ENCODE measurements around the gene SIM1. TPM values are rescaled to one million over a fixed set of nuclear protein-coding genes. Genes with fewer than 3 reads are reported as not detected.
A peak's percentile ranks its signal among the peaks of the same experiment; 100 is the strongest.

The SIM1 gene
- total RNA-seq, 1 experiment from 2014 or later: 1.6 TPM

DNA sequence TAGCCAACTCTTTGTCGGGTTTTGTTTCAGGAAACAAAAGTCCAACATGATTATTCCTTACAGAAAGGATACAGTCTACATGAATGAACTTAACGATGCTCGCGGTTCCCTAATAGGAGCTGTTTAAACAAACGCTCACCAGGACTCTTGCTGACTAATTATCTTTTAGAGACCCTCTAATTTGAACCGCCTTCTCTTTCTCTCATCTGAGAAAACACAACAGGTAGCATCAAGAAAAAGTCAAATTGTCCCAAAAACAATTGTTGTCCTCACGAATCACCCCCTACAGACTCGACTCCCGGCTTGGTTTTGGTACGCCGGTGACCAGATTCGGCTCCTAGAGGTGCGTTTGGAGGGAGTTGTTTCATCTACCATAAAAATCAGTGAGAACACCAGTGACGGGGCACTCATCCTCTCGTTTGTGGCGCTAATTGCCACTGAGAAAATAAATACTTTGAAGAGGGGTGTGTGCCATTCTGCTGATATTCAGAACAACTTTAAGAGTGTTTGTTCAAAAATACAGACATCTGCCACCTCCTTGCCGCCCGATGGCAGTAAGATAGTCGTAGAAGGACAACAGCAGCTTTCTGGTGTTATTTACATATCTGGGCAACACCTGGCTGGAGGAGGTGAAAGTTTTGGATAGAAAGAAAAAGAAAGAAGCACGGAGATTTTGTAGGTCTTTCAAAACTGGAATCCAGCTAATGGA, 1.1 kb upstream of the SIM1 start:
- Histone ChIP-seq H3K27me3 (replicated peaks) (no peaks in the 10 kb centered on the region), H3K9me3 (replicated peaks) (no peaks in the 10 kb centered on the region), H3K4me3 (peak overlapping the region; percentile 53), H3K36me3 (no peaks in the 10 kb centered on the region), H3K27ac (peak overlapping the region; percentile 64), H3K4me1 (replicated peaks) (peaks cover 22% of the 10 kb centered on the region)
- no peak for DNase-seq (ENCODE audit: low read depth in 1 of 2, low spot score in 2 of 2)

DNA sequence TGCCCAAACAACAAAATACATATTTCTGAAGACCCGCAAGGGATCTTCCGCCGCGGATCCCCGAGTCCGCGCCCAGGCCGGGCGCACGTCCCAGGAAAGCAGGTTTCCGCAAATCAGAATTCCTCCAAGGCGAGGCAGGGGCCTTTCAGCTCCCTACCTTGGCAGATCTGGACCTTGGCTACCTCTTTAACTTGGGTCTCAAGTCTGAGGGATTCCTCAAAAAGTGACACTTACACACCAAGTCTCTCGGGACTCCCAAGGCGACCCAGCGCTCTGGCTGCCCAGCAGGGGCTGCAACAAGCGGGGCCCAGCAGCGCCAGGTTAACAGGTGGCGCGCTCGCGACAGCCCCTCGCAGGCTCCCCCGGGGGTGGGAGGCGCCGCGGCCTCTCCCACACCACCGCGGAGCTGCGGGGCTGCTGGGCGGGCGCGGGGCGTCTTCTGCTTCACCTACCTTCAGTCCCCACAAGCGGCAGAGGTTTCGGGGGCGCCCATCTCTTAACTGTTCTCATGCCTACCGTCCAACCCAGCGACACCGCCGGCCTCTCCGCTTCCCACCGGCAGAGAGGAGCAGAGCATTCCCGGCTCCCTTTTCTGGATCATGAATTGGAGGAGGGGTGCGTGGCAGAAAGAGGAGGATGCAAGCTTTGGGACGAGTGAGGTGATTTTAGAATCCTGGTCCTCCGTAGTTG, 414 bp downstream of the SIM1 start:
- no peaks in the 10 kb centered on the region for H3K27me3 ChIP-seq (replicated peaks)
- DNase-seq (ENCODE audit: low read depth in 1 of 2, low spot score in 2 of 2): no peak
- no peak overlapping the region for H3K27ac ChIP-seq
- H3K9me3 ChIP-seq (replicated peaks): no peaks in the 10 kb centered on the region
- H3K4me1 ChIP-seq (replicated peaks): peaks cover 19% of the 10 kb centered on the region
- H3K36me3 ChIP-seq: no peaks in the 10 kb centered on the region; the same call in 1 of the 2 replicates
- H3K4me3 ChIP-seq: peak overlapping the region; percentile 53

DNA sequence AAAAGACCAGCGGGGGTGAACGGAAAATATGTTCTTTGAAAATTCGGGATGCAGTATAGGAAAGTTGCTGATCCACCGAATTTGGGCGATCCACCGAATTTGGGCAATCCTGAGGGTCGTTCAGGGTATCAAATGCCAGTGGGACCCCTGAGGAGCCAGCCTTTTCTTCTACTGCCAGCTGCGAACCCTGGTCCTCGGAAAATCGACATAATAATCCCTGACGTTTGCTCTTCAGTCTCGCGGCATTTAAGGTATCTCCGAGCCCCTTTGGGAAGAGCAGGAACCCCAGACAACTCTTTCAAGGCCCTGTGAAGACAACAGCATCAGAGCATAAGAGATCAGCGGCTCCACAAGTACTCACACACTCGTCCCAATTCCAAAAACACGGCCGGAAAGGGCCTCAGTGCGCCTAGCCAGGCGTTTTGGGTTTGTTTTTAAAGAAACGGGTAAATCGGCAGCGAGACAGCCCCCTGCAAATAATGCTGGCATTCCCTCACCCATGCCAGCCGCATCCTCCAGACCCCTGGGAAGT, 1.0 kb downstream of the SIM1 start:
- Histone ChIP-seq H3K9me3 (replicated peaks) (no peaks in the 10 kb centered on the region), H3K36me3 (no peaks in the 10 kb centered on the region; the same call in 1 of the 2 replicates), H3K4me3 (no peak overlapping the region; the same call in 1 of the 2 replicates), H3K27me3 (replicated peaks) (no peaks in the 10 kb centered on the region), H3K4me1 (replicated peaks) (peaks cover 19% of the 10 kb centered on the region), H3K27ac (no peak overlapping the region)
- no peak for DNase-seq (ENCODE audit: low read depth in 1 of 2, low spot score in 2 of 2)

DNA sequence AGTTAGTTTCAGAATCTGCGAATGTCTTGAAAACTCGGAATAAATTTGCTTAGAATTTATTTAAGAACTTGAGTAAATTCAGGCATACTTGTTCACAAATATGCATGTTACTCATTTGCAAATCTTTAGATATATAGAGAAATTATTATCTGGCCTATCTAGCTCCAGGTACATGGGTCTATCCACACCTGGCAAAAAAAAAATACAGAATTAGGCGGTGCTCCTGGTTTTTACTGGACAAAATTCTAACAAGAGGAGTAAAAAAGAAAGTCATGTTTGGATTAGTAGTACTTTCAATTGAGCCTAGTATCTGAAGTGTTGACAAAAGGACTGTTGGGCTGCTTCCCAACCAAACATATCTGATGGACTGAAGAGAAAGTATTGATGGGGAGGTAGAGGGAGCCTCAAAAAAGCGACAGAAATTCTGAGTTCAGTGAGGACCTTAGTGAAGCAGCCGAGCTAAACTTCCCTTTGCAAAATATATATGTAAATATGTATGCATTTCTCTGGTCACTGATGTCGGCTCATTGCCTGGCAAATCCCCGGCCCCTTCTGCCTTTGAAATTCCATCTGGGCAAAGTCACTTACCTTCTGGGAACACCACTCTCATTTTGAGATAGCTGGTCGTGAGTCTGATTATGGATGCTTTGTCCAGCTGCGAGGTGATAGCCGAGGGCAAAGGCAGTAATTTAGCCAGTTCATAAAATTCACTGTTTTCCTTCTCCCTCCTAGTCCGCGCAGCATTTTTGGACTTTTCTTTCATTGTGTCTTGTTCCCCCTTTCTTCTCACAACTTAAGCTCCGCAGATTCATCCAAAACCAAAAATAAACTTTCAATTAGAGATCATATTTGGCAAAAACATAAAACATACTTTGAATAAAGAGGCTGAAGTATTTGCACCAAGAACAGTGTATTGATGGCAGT, 1.8 kb downstream of the SIM1 start:
- Histone ChIP-seq H3K4me3 (no peak overlapping the region), H3K9me3 (replicated peaks) (no peaks in the 10 kb centered on the region), H3K36me3 (no peaks in the 10 kb centered on the region; the same call in 1 of the 2 replicates), H3K4me1 (replicated peaks) (peaks cover 19% of the 10 kb centered on the region), H3K27me3 (replicated peaks) (no peaks in the 10 kb centered on the region), H3K27ac (peak overlapping the region; percentile 66; the same call in 1 of the 2 replicates)
- DNase-seq (ENCODE audit: low read depth in 1 of 2, low spot score in 2 of 2): no peak

DNA sequence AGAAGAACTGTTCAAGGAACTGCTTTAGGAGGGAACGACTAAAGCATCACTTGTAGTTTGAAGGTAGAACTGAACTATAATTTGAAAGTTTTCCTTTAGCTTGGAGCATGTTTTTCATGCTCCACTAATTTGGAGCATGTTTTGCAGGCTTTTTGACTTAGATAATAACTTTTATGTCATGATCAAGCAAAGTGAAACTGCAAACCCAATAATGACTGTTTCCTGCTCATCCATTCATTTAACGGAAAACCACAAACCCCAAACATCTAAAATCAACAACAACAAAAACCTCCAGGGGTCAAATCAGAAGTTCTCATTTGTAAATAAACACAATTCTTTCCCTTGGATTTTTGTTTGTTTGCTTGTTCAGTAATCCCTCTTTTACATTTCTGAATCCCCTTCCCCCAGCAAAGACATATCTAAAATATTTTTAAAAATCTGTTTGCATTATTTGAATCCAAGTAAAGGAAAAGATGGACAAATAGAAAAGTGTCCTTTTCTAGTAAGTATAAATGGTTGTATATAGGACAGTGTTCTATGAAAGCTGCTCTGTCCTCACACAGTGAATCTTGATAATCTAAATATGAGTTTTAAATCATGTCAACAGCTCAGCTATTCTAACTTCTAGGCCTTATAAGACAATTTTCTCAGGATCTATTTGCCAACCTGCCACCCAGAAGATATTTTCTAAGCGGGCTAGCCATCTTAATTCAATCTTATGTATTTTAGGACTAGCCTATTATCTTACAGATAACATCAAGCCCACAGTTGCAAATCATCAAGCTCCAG, 2.6 kb downstream of the SIM1 start:
- H3K4me3 ChIP-seq: peak overlapping the region; percentile 49
- H3K9me3 ChIP-seq (replicated peaks): no peaks in the 10 kb centered on the region
- H3K27me3 ChIP-seq (replicated peaks): no peaks in the 10 kb centered on the region
- H3K36me3 ChIP-seq: no peaks in the 10 kb centered on the region; the same call in 1 of the 2 replicates
- H3K4me1 ChIP-seq (replicated peaks): peaks cover 19% of the 10 kb centered on the region
- H3K27ac ChIP-seq: peak overlapping the region; percentile 66
- peak in 1 of 2 experiments; percentile 68 for DNase-seq (ENCODE audit: low read depth in 1 of 2, low spot score in 2 of 2)

DNA sequence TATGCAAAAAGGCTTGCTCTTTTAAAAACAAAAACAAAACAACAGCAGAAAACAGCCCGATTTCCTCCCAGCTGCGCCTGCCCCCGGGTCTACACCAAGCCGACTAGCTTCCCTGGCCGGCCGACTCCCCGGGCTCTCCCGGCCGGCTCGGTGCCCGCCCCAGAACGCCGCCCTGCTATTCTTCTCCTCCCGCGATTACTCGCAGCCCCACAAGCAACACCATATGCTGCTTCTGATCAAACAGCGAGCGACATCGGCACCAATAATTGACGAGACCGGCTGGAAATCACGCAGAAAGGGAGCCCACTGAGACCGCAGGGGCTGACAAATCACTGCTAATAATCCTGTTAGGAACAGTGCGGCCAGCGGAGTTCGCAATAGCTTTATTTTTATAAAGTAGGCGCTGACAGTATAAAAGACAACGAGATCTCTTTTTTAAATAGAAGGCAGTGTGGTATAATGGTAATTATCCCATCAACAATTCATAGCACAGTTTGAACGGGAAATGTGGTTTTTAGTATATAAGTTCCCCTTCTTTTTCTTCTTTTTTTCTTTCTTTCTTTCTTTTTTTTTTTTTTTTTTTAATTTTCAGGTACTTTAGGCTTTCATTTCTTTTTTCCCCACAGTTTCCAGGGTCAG, 3.3 kb downstream of the SIM1 start:
- no peaks in the 10 kb centered on the region for H3K27me3 ChIP-seq (replicated peaks)
- peak overlapping the region; percentile 66 for H3K27ac ChIP-seq
- peaks cover 19% of the 10 kb centered on the region for H3K4me1 ChIP-seq (replicated peaks)
- peak overlapping the region; percentile 49 for H3K4me3 ChIP-seq
- DNase-seq (ENCODE audit: low read depth in 1 of 2, low spot score in 2 of 2): peak in 1 of 2 experiments; percentile 79
- no peaks in the 10 kb centered on the region for H3K9me3 ChIP-seq (replicated peaks)
- H3K36me3 ChIP-seq: no peaks in the 10 kb centered on the region; the same call in 1 of the 2 replicates

DNA sequence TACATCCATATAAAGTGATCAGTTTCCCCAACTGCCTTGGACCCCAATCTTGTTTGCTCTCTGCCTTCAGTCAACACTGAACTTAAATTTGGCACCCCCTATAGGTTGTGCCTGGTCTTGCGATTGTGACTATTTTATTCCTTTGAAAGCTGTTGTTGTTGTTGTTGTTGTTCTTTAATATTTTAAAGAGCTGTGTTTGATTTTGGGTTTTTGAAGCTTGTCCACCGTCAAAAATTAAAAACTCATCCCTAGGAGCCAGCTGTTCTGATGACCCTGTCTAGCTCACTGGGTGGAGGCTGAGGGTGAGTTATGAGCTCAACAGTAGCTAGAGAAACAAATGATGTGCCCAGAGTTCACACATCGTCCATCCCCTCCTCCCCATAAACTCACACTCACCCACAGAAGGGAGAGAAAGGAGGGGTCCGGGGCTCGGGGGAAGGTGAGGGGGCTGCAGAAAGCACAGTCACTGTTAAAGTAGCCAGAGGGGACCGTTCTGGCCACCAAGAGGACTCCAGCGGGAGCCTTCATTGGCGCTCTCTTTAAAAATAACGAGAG, 4.0 kb downstream of the SIM1 start:
- DNase-seq (ENCODE audit: low read depth in 1 of 2, low spot score in 2 of 2): peak in 1 of 2 experiments; percentile 60
- peaks cover 18% of the 10 kb centered on the region for H3K4me1 ChIP-seq (replicated peaks)
- H3K9me3 ChIP-seq (replicated peaks): no peaks in the 10 kb centered on the region; the same call in 1 of the 2 replicates
- peak overlapping the region; percentile 66 for H3K27ac ChIP-seq
- H3K27me3 ChIP-seq (replicated peaks): no peaks in the 10 kb centered on the region
- H3K4me3 ChIP-seq: peak overlapping the region; percentile 49
- no peaks in the 10 kb centered on the region; the same call in 1 of the 2 replicates for H3K36me3 ChIP-seq

DNA sequence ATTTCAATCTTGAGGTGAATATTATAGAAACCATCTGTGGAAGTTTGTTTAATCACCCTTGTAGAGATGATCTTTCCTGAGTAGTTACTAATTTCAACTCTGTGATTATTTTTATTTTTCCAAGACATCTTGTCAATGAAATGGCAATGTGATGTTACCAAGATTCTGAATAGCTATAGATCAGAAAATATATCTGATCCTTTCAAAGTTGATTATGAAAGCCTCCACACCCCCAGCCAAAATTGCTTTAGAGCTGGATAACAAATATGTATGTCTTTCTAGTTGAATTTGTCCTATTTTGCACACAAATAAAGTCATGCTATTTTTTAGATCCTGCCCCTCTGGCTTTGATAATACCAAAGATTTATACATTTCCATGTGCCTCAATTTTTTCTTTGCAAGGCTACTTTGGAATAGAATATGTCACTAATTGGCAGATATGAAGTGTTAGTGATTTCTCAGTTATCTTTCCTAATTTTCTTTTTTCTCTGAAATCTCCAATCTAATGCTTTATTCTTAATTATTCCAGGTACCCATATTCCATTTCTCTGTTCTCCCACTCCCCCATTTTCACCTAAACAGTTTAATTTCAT, 5.0 kb downstream of the SIM1 start:
- Histone ChIP-seq H3K9me3 (replicated peaks) (no peaks in the 10 kb centered on the region; the same call in 1 of the 2 replicates), H3K27me3 (replicated peaks) (no peaks in the 10 kb centered on the region), H3K4me1 (replicated peaks) (peaks cover 15% of the 10 kb centered on the region), H3K36me3 (no peaks in the 10 kb centered on the region; the same call in 1 of the 2 replicates), H3K27ac (no peak overlapping the region), H3K4me3 (no peak overlapping the region)
- no peak for DNase-seq (ENCODE audit: low read depth in 1 of 2, low spot score in 2 of 2)

DNA sequence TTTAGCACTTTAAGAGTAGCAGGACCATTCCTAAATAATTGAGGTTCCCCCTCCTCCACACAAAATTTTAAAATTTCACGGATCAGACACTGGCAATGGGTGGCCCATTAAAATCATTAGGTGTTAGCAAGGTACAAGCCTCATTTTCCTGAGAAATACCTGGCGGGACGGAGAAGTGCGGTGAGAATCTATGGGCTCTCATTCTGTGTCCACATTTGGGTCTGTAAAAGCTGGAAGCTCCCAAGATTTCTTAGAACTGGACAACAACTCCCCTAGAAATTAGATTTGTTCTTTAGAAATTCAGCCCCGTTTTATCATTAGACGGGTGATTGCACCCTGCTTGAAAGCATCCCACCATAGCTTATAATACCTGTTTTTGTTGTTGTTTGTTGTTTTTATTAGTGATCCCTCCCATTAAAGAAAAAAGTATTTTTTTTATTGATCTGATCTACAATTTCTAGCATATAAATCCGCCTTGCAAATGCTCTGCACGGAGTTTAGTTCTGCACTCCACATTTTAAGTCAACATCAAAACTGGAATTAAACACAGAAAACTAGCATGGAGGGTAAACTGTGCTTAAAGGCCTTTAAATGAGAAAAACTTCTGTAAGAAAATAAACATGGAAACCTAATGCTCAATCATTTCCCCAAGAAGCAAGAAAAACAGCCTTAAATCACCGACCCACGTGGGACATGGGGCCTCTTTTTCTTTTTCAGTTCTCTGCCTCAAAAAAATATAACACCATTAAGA, 5.7 kb downstream of the SIM1 start:
- H3K9me3 ChIP-seq (replicated peaks): no peaks in the 10 kb centered on the region; the same call in 1 of the 2 replicates
- H3K4me3 ChIP-seq: no peak overlapping the region
- H3K36me3 ChIP-seq: no peaks in the 10 kb centered on the region; the same call in 1 of the 2 replicates
- no peak for DNase-seq (ENCODE audit: low read depth in 1 of 2, low spot score in 2 of 2)
- H3K27me3 ChIP-seq (replicated peaks): no peaks in the 10 kb centered on the region
- H3K27ac ChIP-seq: no peak overlapping the region
- H3K4me1 ChIP-seq (replicated peaks): peaks cover 11% of the 10 kb centered on the region

DNA sequence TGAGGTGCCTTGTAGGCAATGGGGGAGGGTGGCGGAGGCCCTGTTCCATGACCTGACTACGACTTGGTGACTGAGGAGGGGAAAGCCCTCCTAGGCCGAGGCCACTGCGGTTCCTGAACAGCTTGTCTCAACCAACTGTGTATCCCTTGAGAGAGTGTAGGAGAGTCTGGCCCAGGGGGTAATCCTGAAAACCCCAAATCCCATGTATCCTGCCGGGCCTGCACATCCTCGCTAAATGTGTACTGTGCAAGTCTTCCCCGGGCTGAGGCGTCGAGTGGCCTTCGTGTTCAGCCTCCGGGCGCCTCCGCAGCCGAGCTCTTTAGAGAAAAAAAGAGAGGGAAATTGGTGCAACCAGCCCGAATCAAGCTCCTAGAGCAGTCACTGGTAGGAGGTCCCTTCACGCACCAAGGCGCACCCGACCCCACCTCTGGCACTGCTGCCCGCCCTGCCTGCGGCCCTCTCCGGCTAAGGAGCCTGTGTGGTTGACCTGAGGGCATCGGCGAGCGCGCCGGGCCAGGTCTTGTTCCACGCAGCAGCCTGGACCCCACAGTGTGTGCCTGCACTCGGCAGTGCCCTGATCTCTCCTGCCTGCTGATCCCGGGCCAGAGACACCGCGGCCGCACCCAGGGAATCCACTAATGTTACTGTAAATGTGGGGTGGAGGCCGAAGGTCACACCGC, 7.3 kb downstream of the SIM1 start:
- Histone ChIP-seq H3K36me3 (no peaks in the 10 kb centered on the region; the same call in 1 of the 2 replicates), H3K4me1 (replicated peaks) (peaks cover 6% of the 10 kb centered on the region), H3K27ac (no peak overlapping the region), H3K27me3 (replicated peaks) (no peaks in the 10 kb centered on the region), H3K9me3 (replicated peaks) (no peaks in the 10 kb centered on the region; the same call in 1 of the 2 replicates), H3K4me3 (no peak overlapping the region)
- DNase-seq (ENCODE audit: low read depth in 1 of 2, low spot score in 2 of 2): no peak

DNA sequence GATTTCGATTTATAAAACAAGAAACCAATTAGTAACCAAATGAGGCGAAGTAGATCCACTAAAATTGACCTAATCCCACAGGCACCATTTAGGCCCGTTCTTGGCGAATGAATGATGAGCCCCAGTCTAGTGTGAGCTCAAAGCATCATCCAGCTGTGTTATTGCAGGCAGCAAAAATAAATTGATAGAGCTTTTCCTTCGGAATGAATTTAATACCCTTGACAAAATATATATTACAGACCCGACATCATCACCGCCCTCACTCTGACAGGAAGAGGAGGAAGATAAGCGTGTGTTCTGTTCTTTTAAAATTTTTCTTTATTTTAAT, 7.8 kb downstream of the SIM1 start:
- Histone ChIP-seq H3K4me1 (replicated peaks) (peaks cover under 1% of the 10 kb centered on the region; the same call in 1 of the 2 replicates), H3K36me3 (no peaks in the 10 kb centered on the region; the same call in 1 of the 2 replicates), H3K4me3 (no peak overlapping the region), H3K27ac (no peak overlapping the region), H3K27me3 (replicated peaks) (no peaks in the 10 kb centered on the region), H3K9me3 (replicated peaks) (no peaks in the 10 kb centered on the region; the same call in 1 of the 2 replicates)
- DNase-seq (ENCODE audit: low read depth in 1 of 2, low spot score in 2 of 2): no peak

Data from SJSA1 (cell line).